ENCODE data around the gene LRRC3C. TPM values are rescaled to one million over a fixed set of nuclear protein-coding genes. Genes with fewer than 3 reads are reported as not detected.

The LRRC3C gene
- total and polyA plus RNA-seq, 11 donors, result not detected

DNA sequence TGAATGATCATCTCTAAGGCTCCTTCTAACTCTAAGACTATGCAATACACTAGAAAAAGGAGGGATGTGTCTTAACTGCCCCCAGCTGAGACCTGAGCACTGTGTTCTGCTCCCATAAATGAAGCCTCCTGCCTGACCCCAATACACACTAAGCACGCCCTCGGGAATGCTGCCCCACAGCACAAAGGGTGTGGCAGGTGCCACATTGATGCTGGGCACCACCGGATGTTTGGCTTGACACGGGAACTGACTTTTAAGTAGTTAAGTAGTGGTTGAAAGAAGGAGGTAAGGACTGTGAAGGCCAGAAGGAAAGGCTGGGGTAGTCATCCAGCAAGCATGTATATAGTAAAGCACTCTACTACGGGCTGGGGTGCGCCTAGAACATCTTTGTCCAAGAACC lies 39.2 kb downstream of the LRRC3C start:
- ATAC-seq (no peak), DNase-seq (no peak)
- Histone ChIP-seq H3K27ac (peak overlapping the region in 2 of 12 donors; percentile 9 to 70), H3K4me3 (no peak overlapping the region), H3K9me3 (no peaks in the 10 kb centered on the region), H3K36me3 (no peaks in the 10 kb centered on the region), H3K27me3 (peaks cover 0 to 10% (median 0%) of the 10 kb centered on the region in 9 donors), H3K4me1 (peaks cover 0 to 43% (median 0%) of the 10 kb centered on the region in 12 donors)
- intact Hi-C loops (cut with DNase I), result no loop called here
- WGBS, 4 donors, result 84 to 90% (median 87%) methylated on average over 6 of the region's 6 CpGs
- TF ChIP-seq, protein P1, sequence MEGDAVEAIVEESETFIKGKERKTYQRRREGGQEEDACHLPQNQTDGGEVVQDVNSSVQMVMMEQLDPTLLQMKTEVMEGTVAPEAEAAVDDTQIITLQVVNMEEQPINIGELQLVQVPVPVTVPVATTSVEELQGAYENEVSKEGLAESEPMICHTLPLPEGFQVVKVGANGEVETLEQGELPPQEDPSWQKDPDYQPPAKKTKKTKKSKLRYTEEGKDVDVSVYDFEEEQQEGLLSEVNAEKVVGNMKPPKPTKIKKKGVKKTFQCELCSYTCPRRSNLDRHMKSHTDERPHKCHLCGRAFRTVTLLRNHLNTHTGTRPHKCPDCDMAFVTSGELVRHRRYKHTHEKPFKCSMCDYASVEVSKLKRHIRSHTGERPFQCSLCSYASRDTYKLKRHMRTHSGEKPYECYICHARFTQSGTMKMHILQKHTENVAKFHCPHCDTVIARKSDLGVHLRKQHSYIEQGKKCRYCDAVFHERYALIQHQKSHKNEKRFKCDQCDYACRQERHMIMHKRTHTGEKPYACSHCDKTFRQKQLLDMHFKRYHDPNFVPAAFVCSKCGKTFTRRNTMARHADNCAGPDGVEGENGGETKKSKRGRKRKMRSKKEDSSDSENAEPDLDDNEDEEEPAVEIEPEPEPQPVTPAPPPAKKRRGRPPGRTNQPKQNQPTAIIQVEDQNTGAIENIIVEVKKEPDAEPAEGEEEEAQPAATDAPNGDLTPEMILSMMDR (IDR thresholded peaks at IDR 0.05), result no peak
- no peak for TF ChIP-seq POLR2A (IDR thresholded peaks at IDR 0.05)

- ATAC-seq, result no peak
- Histone ChIP-seq H3K36me3 (no peaks in the 10 kb centered on the region), H3K9me3 (no peaks in the 10 kb centered on the region), H3K27ac (peak overlapping the region in 1 of 12 donors; percentile 69), H3K27me3 (peaks cover 0 to 4% (median 0%) of the 10 kb centered on the region in 9 donors), H3K4me1 (peaks cover 0 to 60% (median 0%) of the 10 kb centered on the region in 12 donors), H3K4me3 (no peak overlapping the region)
- WGBS, 4 donors, result 76 to 86% (median 82%) methylated on average over 2 of the region's 2 CpGs
- no peak for TF ChIP-seq POLR2A (IDR thresholded peaks at IDR 0.05)
- TF ChIP-seq, protein P1 (IDR thresholded peaks at IDR 0.05), result no peak
- no peak for DNase-seq
- intact Hi-C loops (cut with DNase I), result no loop called here
Observed at GRCh38 chr17:39968761-39969160, 41.2 kb downstream of the LRRC3C start.

DNA sequence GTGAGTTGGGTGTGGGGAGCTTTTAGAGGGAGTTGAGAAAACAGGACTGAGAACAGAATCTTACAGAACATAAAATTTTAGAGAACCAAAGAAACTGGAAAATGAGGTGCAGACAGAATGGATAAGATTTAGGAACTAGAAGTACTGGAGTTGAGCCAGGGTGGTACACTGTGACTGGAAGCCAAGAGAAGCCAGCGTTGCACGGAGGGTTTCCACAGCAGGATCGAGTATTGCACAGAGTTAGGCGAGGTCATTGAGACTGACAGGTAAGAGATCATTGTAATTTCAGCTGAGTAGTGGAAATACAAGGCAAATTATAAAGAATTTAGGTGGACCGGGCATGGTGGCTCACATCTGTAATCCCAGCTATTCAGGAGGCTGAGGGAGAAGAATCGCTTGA lies 41.8 kb downstream of the LRRC3C start:
- Histone ChIP-seq H3K27ac (peak overlapping the region in 1 of 12 donors; percentile 69), H3K36me3 (no peaks in the 10 kb centered on the region), H3K9me3 (no peaks in the 10 kb centered on the region), H3K4me3 (no peak overlapping the region), H3K27me3 (peaks cover 0 to 7% (median 0%) of the 10 kb centered on the region in 9 donors), H3K4me1 (peaks cover 0 to 66% (median 0%) of the 10 kb centered on the region in 12 donors)
- DNase-seq (no peak), ATAC-seq (no peak)
- 76 to 88% (median 79%) methylated on average over 6 of the region's 6 CpGs for WGBS, 4 donors
- intact Hi-C loops (cut with DNase I), result no loop called here
- TF ChIP-seq, protein P1 (IDR thresholded peaks at IDR 0.05), result no peak
- TF ChIP-seq POLR2A (IDR thresholded peaks at IDR 0.05), result no peak

DNA sequence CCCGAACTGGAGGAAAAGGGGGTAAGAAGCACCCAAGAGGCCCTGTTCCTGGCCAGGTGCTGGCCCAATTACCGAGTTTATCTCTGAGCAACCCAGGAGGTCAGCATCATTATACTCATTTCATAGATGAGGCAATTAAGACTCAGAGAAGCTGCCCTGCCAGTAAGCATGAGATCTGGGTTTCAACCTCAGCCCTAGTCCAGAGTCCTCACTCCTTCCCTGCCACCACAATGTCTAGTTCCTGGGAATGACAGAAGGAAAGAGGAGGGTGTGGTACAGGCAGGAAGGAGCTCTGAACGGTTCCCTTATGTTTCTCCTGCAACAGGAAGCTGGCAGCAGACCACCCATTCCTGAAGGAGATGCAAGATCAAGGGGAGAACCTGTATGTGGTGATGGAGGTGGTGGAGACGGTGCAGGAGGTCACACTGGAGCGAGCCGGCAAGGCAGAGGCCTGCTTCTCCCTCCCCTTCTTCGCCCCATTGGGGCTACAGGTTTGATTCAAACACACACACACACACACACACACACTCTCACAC lies 42.7 kb downstream of the LRRC3C start:
- H3K27ac ChIP-seq, result no peak overlapping the region
- 51 to 62% (median 60%) methylated on average over 7 of the region's 7 CpGs for WGBS, 4 donors
- no peak overlapping the region for H3K4me3 ChIP-seq
- H3K4me1 ChIP-seq, result peaks cover 0 to 72% (median 0%) of the 10 kb centered on the region in 12 donors
- no peak for TF ChIP-seq POLR2A (IDR thresholded peaks at IDR 0.05)
- TF ChIP-seq, protein P1 (IDR thresholded peaks at IDR 0.05), result no peak
- ATAC-seq, result no peak
- H3K36me3 ChIP-seq, result no peaks in the 10 kb centered on the region
- DNase-seq, result no peak
- no peaks in the 10 kb centered on the region for H3K9me3 ChIP-seq
- intact Hi-C loops (cut with DNase I), result loop anchor here in 5 of 10 donors (5.0 to 10.0 kb wide), 4 partner anchors 48 to 215 kb away; no protein-coding TSS in a partner anchor
- H3K27me3 ChIP-seq, result peaks cover 0 to 8% (median 0%) of the 10 kb centered on the region in 9 donors
